ENCODE data around the gene RBM10. TPM values are rescaled to one million over a fixed set of nuclear protein-coding genes. Genes with fewer than 3 reads are reported as not detected.

Gene RBM10
- total and polyA plus RNA-seq, 2 experiments from 2014 or later, result 39.5 to 101 TPM

GRCh38 chrX:47218920-47219815, 74.1 kb downstream of the RBM10 start:
- Mint-ChIP-seq H3K27ac (peak overlapping the region; percentile 92), H3K27me3 (ENCODE audit: insufficient read depth, low read depth, poor library complexity) (peaks cover 16% of the 10 kb centered on the region), H3K4me3 (peak overlapping the region; percentile 92), H3K9me3 (no peaks in the 10 kb centered on the region), H3K4me1 (peaks cover 31% of the 10 kb centered on the region), H3K36me3 (ENCODE audit: low read depth) (peaks cover 50% of the 10 kb centered on the region)
- Histone ChIP-seq H3K4me2 (peak overlapping the region; percentile 79), H3K4me3 (peak overlapping the region; percentile 69), H3K27me3 (ENCODE audit: insufficient read depth) (no peaks in the 10 kb centered on the region), H3K4me1 (ENCODE audit: insufficient read depth) (no peaks in the 10 kb centered on the region), H3K79me2 (replicated peaks; ENCODE audit: insufficient read depth) (peaks cover 37% of the 10 kb centered on the region), H4K20me1 (replicated peaks; ENCODE audit: insufficient read depth) (no peaks in the 10 kb centered on the region), H3K36me3 (ENCODE audit: insufficient read depth) (no peaks in the 10 kb centered on the region), H2AFZ (no peak overlapping the region), H3K9me2 (ENCODE audit: insufficient read depth) (no peaks in the 10 kb centered on the region), H3K27ac (ENCODE audit: low read depth) (peak overlapping the region; percentile 45; the same call in 1 of the 2 replicates), H3F3A (replicated peaks; ENCODE audit: low read depth) (peaks cover 7% of the 10 kb centered on the region; the same call in 1 of the 2 replicates)
- TF ChIP-seq ZNF114 (CRISPR knock-in tag; IDR thresholded peaks at IDR 0.05) (no peak), STAT1 (IDR thresholded peaks at IDR 0.05; ENCODE audit: unreplicated experiment) (no peak), ZNF331 (CRISPR knock-in tag; IDR thresholded peaks at IDR 0.05; ENCODE audit: low read depth) (no peak), ZNF462 (CRISPR knock-in tag; IDR thresholded peaks at IDR 0.05) (no peak), POLR2AphosphoS5 (IDR thresholded peaks at IDR 0.05; ENCODE audit: low read depth) (no peak), EZH2 (IDR thresholded peaks at IDR 0.05; ENCODE audit: low read depth, unreplicated experiment) (no peak), CTCF (conservative IDR thresholded peaks at IDR 0.05; ENCODE audit: low read depth in 2 of 2) (no peak), CREB1 (CRISPR knock-in tag; IDR thresholded peaks at IDR 0.05; ENCODE audit: low read depth) (no peak), REST (IDR thresholded peaks at IDR 0.05; ENCODE audit: unreplicated experiment) (no peak), NANOG (IDR thresholded peaks at IDR 0.05; ENCODE audit: borderline replicate concordance) (no peak)
- ATAC-seq (peak; percentile 4; the same call in 2 of the 3 replicates), DNase-seq (ENCODE audit: low spot score) (peak; percentile 48)

Measured in GM23338 (cell line).